ENCODE measurements around the gene MIP.
"Not testable (repeated sequence)": the region's sequence is repeated elsewhere in the genome, so short reads cannot be mapped to it uniquely, and the experiment has no call there.

MIP gene

GRCh38 chr12:56468216-56469006 lies 14.0 kb upstream of the MIP start, which contains the start of gene SPRYD4:
Gene SPRYD4 (plus strand): TSS chr12:56468578. CDS start chr12:56468592, 14 bp downstream.
- DNase-seq (ENCODE audit: low read depth in 3 of 3) = peak; percentile 83 to 89 (median 88)

GRCh38 chr12:56462565-56462964 lies 8.1 kb upstream of the MIP start:
- no peak for DNase-seq (ENCODE audit: low read depth in 3 of 3)

- DNase-seq (ENCODE audit: low read depth in 3 of 3) = no peak
Measured at GRCh38 chr12:56461235-56462159, 7.0 kb upstream of the MIP start.

GRCh38 chr12:56457817-56458216 lies 3.4 kb upstream of the MIP start:
- DNase-seq (ENCODE audit: low read depth in 3 of 3) = no peak

- no peak for DNase-seq (ENCODE audit: low read depth in 3 of 3)
Measured at GRCh38 chr12:56451147-56451546, 3.3 kb downstream of the MIP start.

GRCh38 chr12:56450241-56450640 lies 4.2 kb downstream of the MIP start:
- no peak for DNase-seq (ENCODE audit: low read depth in 3 of 3)

- no peak for DNase-seq (ENCODE audit: low read depth in 3 of 3)
Measured at GRCh38 chr12:56449622-56449984, 4.9 kb downstream of the MIP start.

GRCh38 chr12:56448860-56449621 lies 5.4 kb downstream of the MIP start, which contains the start of gene TIMELESS:
Gene TIMELESS (minus strand): TSS chr12:56449426. CDS start chr12:56434170, 15,256 bp downstream.
- peak; percentile 66 to 81 (median 70) for DNase-seq (ENCODE audit: low read depth in 3 of 3)

GRCh38 chr12:56443208-56443607 lies 11.2 kb downstream of the MIP start:
- not testable (repeated sequence) for DNase-seq (ENCODE audit: low read depth in 3 of 3)

GRCh38 chr12:56437430-56438176 lies 16.9 kb downstream of the MIP start:
- DNase-seq (ENCODE audit: low read depth in 3 of 3) = no peak

GRCh38 chr12:56434828-56435227 lies 19.6 kb downstream of the MIP start:
- no peak for DNase-seq (ENCODE audit: low read depth in 3 of 3)

GRCh38 chr12:56431850-56432249 lies 22.6 kb downstream of the MIP start:
- no peak for DNase-seq (ENCODE audit: low read depth in 3 of 3)

- no peak for DNase-seq (ENCODE audit: low read depth in 3 of 3)
Measured at GRCh38 chr12:56431288-56431687, 23.2 kb downstream of the MIP start.

- DNase-seq (ENCODE audit: low read depth in 3 of 3) = no peak
Measured at GRCh38 chr12:56425940-56426438, 28.5 kb downstream of the MIP start.

GRCh38 chr12:56425193-56425592 lies 29.3 kb downstream of the MIP start:
- no peak for DNase-seq (ENCODE audit: low read depth in 3 of 3)

- no peak for DNase-seq (ENCODE audit: low read depth in 3 of 3)
Measured at GRCh38 chr12:56420411-56420810, 34.0 kb downstream of the MIP start.

- no peak for DNase-seq (ENCODE audit: low read depth in 3 of 3)
Measured at GRCh38 chr12:56417739-56418138, 36.7 kb downstream of the MIP start.

GRCh38 chr12:56414401-56414800 lies 40.1 kb downstream of the MIP start:
- no peak for DNase-seq (ENCODE audit: low read depth in 3 of 3)

GRCh38 chr12:56413392-56413791 lies 41.1 kb downstream of the MIP start:
- DNase-seq (ENCODE audit: low read depth in 3 of 3) = no peak

- no peak for DNase-seq (ENCODE audit: low read depth in 3 of 3)
Measured at GRCh38 chr12:56411781-56412639, 42.4 kb downstream of the MIP start.
